22Rv1 (cell line): ENCODE measurements around the gene TK1.

Experiments used
- ZFX ChIP-seq: fragments of 450-650 bp; IDR thresholded peaks from 2 replicates; pipeline ENCODE4 v1.6.1; 2017; ENCODE audit warnings: antibody characterized with exemption, borderline replicate concordance
- TF ChIP-seq, protein P1 (sequence below): fragments of 450-650 bp; IDR thresholded peaks from 2 replicates; pipeline ENCODE4 v1.5.1; 2017; ENCODE audit warnings: mild to moderate bottlenecking

DNA sequence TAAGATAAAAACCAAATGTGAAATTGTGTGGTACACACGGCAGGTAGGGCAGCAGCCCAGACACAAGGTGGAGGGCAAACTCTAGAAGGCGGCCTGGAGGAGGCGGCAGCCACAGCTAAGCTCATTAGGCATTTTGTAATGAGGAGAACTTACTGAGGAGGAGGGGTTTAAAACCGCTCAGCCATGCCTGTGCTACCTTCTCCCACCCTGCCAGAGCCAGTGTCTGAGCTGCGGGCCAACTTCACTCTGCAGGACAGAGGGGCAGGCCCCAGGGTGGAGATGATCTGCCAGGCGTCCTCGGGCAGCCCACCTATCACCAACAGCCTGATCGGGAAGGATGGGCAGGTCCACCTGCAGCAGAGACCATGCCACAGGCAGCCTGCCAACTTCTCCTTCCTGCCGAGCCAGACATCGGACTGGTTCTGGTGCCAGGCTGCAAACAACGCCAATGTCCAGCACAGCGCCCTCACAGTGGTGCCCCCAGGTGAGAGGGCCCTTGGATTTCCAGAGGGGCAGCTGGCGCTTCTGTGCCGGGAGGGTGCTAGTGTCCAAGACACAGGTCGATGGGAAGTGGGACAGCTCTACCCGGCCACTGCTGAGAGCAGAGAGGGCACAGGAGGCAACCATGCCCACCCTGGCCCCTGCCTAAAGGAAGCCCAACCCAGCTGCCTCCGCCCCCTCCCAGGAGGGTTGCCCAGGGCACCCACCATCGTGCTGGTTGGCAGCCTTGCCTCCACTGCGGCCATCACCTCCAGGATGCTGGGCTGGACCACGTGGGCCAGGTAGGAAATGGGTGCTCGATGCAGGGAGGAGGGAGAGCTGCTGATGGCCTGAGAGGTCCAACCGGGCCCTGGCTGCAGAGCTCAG is 22.7 kb downstream of the TK1 start:
- TF ChIP-seq, protein P1, sequence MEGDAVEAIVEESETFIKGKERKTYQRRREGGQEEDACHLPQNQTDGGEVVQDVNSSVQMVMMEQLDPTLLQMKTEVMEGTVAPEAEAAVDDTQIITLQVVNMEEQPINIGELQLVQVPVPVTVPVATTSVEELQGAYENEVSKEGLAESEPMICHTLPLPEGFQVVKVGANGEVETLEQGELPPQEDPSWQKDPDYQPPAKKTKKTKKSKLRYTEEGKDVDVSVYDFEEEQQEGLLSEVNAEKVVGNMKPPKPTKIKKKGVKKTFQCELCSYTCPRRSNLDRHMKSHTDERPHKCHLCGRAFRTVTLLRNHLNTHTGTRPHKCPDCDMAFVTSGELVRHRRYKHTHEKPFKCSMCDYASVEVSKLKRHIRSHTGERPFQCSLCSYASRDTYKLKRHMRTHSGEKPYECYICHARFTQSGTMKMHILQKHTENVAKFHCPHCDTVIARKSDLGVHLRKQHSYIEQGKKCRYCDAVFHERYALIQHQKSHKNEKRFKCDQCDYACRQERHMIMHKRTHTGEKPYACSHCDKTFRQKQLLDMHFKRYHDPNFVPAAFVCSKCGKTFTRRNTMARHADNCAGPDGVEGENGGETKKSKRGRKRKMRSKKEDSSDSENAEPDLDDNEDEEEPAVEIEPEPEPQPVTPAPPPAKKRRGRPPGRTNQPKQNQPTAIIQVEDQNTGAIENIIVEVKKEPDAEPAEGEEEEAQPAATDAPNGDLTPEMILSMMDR, result no peak
- TF ChIP-seq ZFX, result no peak
